ENCODE measurements around the gene GALC. TPM values are rescaled to one million over a fixed set of nuclear protein-coding genes. Genes with fewer than 3 reads are reported as not detected.

The GALC gene
- total RNA-seq, 4 donors from 2014 or later, result 41.2 to 82.9 (median 52.0) TPM

DNA sequence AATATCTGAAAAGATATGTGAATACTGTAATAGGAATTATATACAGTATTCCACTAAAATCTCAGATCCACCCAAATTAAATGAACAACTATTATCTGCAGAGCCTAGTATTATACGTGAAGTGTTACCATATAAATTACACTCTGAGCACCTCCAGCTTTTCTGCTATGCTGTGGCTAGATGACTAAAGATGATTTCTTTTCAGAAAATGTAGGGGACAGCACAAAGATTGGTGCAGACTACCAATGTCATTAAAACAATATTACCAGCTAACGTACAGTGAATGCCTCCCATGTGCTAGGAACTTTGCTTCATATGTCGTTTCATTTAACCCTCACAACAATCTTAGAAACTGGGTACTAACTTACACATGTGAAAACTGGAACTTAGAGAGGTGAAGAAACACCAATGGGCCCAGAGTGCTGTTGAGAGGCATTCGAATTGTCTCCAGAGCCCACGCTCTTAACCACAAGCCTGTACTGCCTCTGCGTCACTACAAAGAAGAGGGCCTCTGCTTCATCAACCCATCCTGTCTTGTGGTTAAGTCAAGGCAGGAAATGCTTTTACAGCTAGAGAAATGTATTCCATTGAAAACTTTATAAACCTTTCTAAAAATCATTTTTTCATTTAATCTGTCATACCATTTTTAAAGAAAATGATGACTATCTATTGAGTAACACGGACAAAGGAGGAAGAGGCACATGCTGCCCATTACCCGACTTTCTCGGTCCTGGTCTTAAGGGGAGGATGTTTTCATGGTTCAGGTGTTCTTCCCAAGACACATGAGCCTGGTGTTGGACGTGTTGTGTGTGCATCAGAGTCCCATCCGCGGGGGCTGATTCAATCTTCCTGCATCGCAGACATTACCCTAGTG is 13.2 kb upstream of the GALC start:
- Histone ChIP-seq H3K4me3 (peak overlapping the region in 2 of 4 donors; percentile 4 to 13), H3K27me3 (no peaks in the 10 kb centered on the region), H3K36me3 (no peaks in the 10 kb centered on the region), H3K27ac (peak overlapping the region in 3 of 4 donors; percentile 19 to 67 (median 39)), H3K9me3 (no peaks in the 10 kb centered on the region), H3K4me1 (no peaks in the 10 kb centered on the region)
- no peak for TF ChIP-seq POLR2A (IDR thresholded peaks at IDR 0.05)
- TF ChIP-seq EP300 (IDR thresholded peaks at IDR 0.05), result peak in 1 of 2 donors; percentile 46
- no peak for DNase-seq (ENCODE audit: low spot score in 2 of 2)
- WGBS, 2 donors, result 79 to 82% methylated on average over 13 of the region's 13 CpGs

DNA sequence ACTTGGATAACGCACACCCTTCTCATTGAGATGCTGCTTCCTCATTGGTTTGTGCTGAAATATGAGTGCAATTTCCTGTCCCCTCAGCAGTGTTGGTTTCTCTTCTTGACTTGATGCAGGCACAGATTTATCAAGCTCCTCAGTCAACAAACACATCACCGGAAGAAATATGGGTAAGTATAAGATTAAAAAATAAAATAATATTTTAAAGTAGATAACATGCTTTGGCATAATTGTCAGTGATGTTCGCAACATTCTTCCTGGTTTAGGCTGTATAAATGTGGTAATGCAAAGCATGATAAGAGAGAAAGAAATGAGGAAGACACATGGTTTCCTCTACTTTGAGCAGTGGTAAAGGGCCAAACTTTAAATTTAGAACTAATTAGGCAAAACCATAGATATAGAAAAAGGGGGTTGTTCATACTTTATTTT is 12.1 kb upstream of the GALC start, which contains the start of gene GPR65:
TSS of gene GPR65 (plus strand) at position 86 of the 432 bp plus-strand sequence. CDS start 5,713 bp downstream, outside the sequence.
- no peaks in the 10 kb centered on the region for H3K4me1 ChIP-seq
- TF ChIP-seq, protein P1, sequence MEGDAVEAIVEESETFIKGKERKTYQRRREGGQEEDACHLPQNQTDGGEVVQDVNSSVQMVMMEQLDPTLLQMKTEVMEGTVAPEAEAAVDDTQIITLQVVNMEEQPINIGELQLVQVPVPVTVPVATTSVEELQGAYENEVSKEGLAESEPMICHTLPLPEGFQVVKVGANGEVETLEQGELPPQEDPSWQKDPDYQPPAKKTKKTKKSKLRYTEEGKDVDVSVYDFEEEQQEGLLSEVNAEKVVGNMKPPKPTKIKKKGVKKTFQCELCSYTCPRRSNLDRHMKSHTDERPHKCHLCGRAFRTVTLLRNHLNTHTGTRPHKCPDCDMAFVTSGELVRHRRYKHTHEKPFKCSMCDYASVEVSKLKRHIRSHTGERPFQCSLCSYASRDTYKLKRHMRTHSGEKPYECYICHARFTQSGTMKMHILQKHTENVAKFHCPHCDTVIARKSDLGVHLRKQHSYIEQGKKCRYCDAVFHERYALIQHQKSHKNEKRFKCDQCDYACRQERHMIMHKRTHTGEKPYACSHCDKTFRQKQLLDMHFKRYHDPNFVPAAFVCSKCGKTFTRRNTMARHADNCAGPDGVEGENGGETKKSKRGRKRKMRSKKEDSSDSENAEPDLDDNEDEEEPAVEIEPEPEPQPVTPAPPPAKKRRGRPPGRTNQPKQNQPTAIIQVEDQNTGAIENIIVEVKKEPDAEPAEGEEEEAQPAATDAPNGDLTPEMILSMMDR (IDR thresholded peaks at IDR 0.05), result no peak
- TF ChIP-seq EP300 (IDR thresholded peaks at IDR 0.05), result peak in 1 of 2 donors; percentile 46
- H3K9me3 ChIP-seq, result no peaks in the 10 kb centered on the region
- WGBS, 2 donors, result 57 to 65% methylated on average over 3 of the region's 3 CpGs
- H3K27me3 ChIP-seq, result no peaks in the 10 kb centered on the region
- peak within 1 kb of the TSS in 3 of 4 donors; percentile 19 to 67 (median 30) for H3K27ac ChIP-seq
- H3K4me3 ChIP-seq, result peak within 1 kb of the TSS in 2 of 4 donors; percentile 4 to 19
- DNase-seq (ENCODE audit: low spot score in 2 of 2), result no peak
- H3K36me3 ChIP-seq, result no peaks in the 10 kb centered on the region

DNA sequence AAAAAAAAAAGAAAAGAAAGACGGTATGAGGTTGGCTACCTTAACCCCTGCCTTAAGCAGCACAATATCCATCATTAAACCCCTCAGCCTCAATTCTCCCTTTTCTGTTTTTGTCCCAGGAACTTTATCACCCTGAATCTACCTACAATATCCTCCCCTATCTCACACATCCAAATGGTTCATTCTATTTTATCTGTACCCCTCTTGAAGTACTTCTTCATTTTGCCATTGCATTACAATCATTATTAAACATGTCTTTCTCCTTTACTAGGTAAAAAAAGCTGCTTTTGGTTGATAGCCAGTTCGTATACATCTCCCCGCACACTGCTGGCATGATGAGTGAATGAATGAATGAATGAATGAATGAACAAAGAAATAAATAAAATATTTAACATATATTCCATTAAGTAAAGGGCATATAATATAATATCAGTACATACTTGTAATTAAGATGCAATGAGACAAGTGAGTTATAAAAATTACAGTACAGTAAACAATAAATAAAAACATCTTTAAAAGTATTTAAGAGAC is 11.6 kb upstream of the GALC start:
- H3K27me3 ChIP-seq, result no peaks in the 10 kb centered on the region
- no peak overlapping the region for H3K4me3 ChIP-seq
- WGBS, 2 donors, result 62 to 63% methylated on average over 3 of the region's 3 CpGs
- no peak for TF ChIP-seq EP300 (IDR thresholded peaks at IDR 0.05)
- no peak for TF ChIP-seq POLR2A (IDR thresholded peaks at IDR 0.05)
- TF ChIP-seq, protein P1 (IDR thresholded peaks at IDR 0.05), result no peak
- H3K4me1 ChIP-seq, result no peaks in the 10 kb centered on the region
- H3K9me3 ChIP-seq, result no peaks in the 10 kb centered on the region
- no peak for DNase-seq (ENCODE audit: low spot score in 2 of 2)
- H3K36me3 ChIP-seq, result no peaks in the 10 kb centered on the region
- H3K27ac ChIP-seq, result no peak overlapping the region

DNA sequence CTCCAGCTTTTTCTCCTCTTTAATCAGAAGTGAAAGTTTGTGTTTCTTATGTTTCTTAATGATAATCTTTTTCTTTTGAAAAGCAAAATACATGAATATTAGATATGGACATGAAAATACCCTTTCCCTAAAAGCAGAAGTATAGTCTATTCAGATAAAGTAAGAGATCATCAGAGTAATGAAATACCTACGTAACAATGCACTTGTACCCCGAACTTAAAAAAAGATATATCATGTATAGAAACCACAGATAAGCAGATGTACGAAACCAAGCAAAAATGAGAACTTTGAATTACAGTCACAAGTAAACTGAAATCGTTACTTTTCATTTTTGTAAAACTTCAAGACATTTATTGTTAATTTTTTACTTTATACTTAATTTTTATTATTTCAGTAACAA is 10.4 kb upstream of the GALC start:
- WGBS, 2 donors, result 81 to 88% methylated on average over 4 of the region's 4 CpGs
- Histone ChIP-seq H3K27me3 (no peaks in the 10 kb centered on the region), H3K9me3 (no peaks in the 10 kb centered on the region), H3K4me3 (no peak overlapping the region), H3K27ac (no peak overlapping the region), H3K4me1 (no peaks in the 10 kb centered on the region), H3K36me3 (no peaks in the 10 kb centered on the region)
- TF ChIP-seq POLR2A (IDR thresholded peaks at IDR 0.05) (no peak), EP300 (IDR thresholded peaks at IDR 0.05) (no peak)
- TF ChIP-seq, protein P1 (IDR thresholded peaks at IDR 0.05), result no peak
- DNase-seq (ENCODE audit: low spot score in 2 of 2), result no peak

DNA sequence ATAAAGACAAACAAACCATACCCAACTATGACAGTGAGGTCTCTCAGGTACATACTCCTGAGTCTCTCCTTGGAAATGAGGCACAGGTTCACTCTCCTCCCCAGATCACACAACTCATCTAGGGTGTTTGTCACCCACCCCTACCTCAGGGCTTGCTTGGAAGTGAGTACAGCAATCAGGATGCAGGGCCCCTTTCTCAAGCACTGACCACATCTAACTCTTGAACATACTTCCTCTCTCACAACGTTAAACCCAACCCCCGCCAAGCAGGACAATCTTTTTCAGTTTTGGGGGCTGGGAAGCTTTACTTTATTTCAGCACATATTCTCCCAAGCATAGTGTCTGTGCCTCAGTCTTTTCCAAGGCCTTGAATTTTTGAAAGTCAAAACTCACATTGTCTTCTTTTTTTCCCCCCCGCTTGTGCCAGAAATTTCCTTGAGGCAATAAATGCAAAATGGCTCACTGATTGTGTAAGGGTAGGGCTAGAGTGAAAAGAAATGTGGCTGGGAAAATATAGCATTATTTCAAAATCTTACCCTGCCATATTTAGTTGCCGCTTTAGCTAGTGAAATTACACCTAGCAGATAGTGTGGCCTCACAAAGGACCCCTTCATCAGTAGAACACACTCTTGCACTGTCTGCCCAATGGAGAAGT is 9.6 kb upstream of the GALC start:
- WGBS, 2 donors, result 73 to 81% methylated on average over 4 of the region's 4 CpGs
- H3K36me3 ChIP-seq, result no peaks in the 10 kb centered on the region
- TF ChIP-seq, protein P1 (IDR thresholded peaks at IDR 0.05), result no peak
- TF ChIP-seq POLR2A (IDR thresholded peaks at IDR 0.05) (no peak), EP300 (IDR thresholded peaks at IDR 0.05) (no peak)
- no peaks in the 10 kb centered on the region for H3K9me3 ChIP-seq
- H3K4me1 ChIP-seq, result no peaks in the 10 kb centered on the region
- no peak overlapping the region for H3K4me3 ChIP-seq
- H3K27ac ChIP-seq, result no peak overlapping the region
- no peaks in the 10 kb centered on the region for H3K27me3 ChIP-seq
- DNase-seq (ENCODE audit: low spot score in 2 of 2), result no peak
